ENCODE results near the gene PDLIM4.

DNA sequence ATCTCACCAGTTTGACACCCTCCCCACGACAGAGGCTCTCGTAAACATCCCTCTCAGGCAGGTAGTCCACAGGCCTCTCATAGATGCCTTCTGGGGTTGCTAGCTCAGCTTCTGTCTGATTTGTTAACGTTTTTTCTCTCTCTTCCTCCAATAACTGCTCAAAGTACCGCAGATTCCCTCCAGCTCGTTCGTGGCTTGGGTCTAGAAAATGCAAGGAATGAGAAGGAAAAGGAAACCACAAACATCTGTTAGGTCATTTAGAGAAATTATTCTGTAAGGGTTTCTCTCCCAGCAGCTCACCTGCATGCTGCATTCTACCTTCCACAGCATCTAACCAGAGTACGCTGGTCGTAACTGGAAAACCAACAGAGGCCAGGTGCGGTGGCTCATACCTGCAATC is 48.4 kb upstream of the PDLIM4 start:
- no peak for TF ChIP-seq ZFX (IDR thresholded peaks at IDR 0.05; ENCODE audit: borderline replicate concordance)
- TF ChIP-seq, protein P1, sequence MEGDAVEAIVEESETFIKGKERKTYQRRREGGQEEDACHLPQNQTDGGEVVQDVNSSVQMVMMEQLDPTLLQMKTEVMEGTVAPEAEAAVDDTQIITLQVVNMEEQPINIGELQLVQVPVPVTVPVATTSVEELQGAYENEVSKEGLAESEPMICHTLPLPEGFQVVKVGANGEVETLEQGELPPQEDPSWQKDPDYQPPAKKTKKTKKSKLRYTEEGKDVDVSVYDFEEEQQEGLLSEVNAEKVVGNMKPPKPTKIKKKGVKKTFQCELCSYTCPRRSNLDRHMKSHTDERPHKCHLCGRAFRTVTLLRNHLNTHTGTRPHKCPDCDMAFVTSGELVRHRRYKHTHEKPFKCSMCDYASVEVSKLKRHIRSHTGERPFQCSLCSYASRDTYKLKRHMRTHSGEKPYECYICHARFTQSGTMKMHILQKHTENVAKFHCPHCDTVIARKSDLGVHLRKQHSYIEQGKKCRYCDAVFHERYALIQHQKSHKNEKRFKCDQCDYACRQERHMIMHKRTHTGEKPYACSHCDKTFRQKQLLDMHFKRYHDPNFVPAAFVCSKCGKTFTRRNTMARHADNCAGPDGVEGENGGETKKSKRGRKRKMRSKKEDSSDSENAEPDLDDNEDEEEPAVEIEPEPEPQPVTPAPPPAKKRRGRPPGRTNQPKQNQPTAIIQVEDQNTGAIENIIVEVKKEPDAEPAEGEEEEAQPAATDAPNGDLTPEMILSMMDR (IDR thresholded peaks at IDR 0.05) = no peak

Measured in 22Rv1 (cell line).